PC-3 (cell line): ENCODE measurements around the gene CSNK1G2.

ENCODE experiments used
- CTCF ChIP-seq: fragments of 300-600 bp; sonication (generic); conservative IDR thresholded peaks from 2 replicates; pipeline ENCODE4 v1.5.1; 2017; ENCODE audit warnings: antibody characterized with exemption, low read depth, mild to moderate bottlenecking, low read length
- EZH2phosphoT487 ChIP-seq: fragments of 300-600 bp; sonication (generic); IDR thresholded peaks from 2 replicates; pipeline ENCODE4 v1.6.1; 2018; ENCODE audit warnings: mild to moderate bottlenecking, antibody characterized with exemption, low read length, borderline replicate concordance

DNA sequence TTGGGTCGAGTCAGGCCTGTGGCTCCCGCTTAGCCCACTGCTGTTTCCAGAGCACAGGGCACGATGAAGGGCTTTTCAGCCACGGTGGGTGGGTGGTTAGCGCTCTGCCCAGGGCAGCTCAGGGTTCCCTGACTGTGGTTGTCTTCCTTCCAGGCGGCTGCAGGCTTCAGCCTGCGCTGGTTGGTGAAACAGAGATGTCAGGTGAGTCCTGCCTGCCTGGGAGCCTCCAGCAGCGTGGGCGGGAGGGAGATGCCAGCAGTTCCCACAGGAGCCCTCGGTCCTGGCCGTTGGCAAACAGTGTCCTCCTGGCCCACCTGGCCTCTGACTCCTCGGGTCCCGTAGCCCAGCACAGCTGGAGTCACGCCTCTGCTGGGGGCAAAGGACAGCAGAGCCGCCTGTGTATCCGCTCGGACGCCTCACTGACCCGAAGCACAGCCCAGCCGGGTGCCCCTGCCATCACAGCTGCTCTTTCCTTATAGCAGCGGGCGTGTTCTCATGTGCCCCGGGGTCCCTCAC is 26.1 kb upstream of the CSNK1G2 start:
- TF ChIP-seq CTCF (no peak), EZH2phosphoT487 (no peak)
